ENCODE results near the gene MON2. TPM values are rescaled to one million over a fixed set of nuclear protein-coding genes. Genes with fewer than 3 reads are reported as not detected.

The MON2 gene
- total and polyA plus RNA-seq, 7 donors = 4.9 to 18.2 (median 14.5) TPM

GRCh38 chr12:62435303-62436163 is 31.1 kb upstream of the MON2 start:
- intact Hi-C loops (cut with DNase I) = loop anchor here (5.0 to 10.0 kb wide), 3 partner anchors 37 to 369 kb away; no protein-coding TSS in a partner anchor
- peak; percentile 27 to 52 for DNase-seq
- peak in 3 of 4 donors; percentile 53 to 73 (median 62) for ATAC-seq
- H3K36me3 ChIP-seq (ENCODE audit: insufficient read depth in 1 of 2, low read depth in 1 of 2) = no peaks in the 10 kb centered on the region
- peak overlapping the region; percentile 62 for H3K4me3 ChIP-seq
- H3K4me1 ChIP-seq = no peaks in the 10 kb centered on the region
- WGBS, 3 donors = 2% methylated on average over 29 of the region's 29 CpGs
- no peaks in the 10 kb centered on the region for H3K9me3 ChIP-seq
- H3K27ac ChIP-seq = no peak overlapping the region
- TF ChIP-seq CTCF (IDR thresholded peaks at IDR 0.05) = peak; percentile 25
- peaks cover 0 to 30% (median 4%) of the 10 kb centered on the region in 3 donors for H3K27me3 ChIP-seq (ENCODE audit: insufficient read depth in 3 of 3, low read length in 2 of 3)

DNA sequence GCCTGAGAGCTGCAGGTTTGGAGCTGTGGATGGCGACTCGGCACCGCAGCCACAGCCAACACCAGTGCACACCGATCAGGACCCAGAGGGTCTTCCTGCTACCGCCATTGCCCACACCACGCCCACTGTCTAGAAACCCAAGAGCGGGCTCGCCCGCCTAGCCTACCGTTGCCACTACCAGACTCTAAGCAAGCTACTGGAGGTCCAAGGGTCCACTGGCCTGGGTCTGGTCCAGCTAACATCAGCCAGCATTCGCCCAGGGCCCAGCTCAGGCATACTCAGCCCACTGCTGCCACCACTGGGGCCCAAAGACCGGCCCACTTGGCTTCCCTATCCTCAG is 30.5 kb upstream of the MON2 start:
- Histone ChIP-seq H3K4me1 (no peaks in the 10 kb centered on the region), H3K27me3 (ENCODE audit: insufficient read depth in 3 of 3, low read length in 2 of 3) (peaks cover 0 to 25% (median 4%) of the 10 kb centered on the region in 3 donors), H3K9me3 (peaks cover 5% of the 10 kb centered on the region), H3K36me3 (ENCODE audit: insufficient read depth in 1 of 2, low read depth in 1 of 2) (no peaks in the 10 kb centered on the region), H3K4me3 (no peak overlapping the region), H3K27ac (no peak overlapping the region)
- WGBS, 3 donors = 69 to 72% (median 69%) methylated on average over 12 of the region's 12 CpGs
- intact Hi-C loops (cut with DNase I) = loop anchor here (5.0 to 10.0 kb wide), 3 partner anchors 36 to 369 kb away; no protein-coding TSS in a partner anchor
- DNase-seq = peak; percentile 10 to 46
- ATAC-seq = no peak
- TF ChIP-seq CTCF (IDR thresholded peaks at IDR 0.05) = no peak

DNA sequence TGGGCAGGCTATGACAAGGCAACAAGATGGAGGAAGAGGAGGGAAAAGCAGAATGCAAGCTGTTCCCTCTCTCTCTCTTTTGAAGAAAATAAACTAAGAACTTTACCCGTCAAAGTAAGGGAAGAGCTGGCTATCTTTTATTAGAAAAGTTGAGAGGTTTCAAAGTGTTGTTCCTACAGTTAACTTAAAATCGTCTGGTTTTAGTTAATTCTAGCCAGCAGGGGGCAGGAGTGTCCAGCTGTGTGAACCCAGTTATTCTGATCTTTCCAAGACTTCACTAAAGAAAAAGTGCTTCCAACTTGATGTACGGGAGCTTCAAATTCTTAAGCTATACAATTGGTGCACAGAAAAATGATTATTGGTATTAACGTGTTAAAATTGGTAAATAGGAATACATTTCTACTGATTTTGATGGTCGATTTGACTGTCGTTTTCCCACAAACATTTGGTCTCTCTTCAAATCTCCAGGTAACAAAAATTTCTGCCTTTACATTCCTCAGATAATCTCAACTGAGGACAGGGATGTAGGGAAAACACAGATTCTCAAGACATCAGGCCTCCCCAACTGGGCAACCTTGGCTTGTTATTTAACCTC is 28.4 kb upstream of the MON2 start:
- Histone ChIP-seq H3K27ac (no peak overlapping the region), H3K4me3 (no peak overlapping the region), H3K27me3 (ENCODE audit: insufficient read depth in 3 of 3, low read length in 2 of 3) (peaks cover 0 to 17% (median 0%) of the 10 kb centered on the region in 3 donors), H3K9me3 (peaks cover 13% of the 10 kb centered on the region), H3K4me1 (no peaks in the 10 kb centered on the region), H3K36me3 (ENCODE audit: insufficient read depth in 1 of 2, low read depth in 1 of 2) (no peaks in the 10 kb centered on the region)
- ATAC-seq = peak in 3 of 4 donors; percentile 47 to 77 (median 49)
- peak; percentile 71 for TF ChIP-seq CTCF (IDR thresholded peaks at IDR 0.05)
- WGBS, 3 donors = 13 to 14% (median 13%) methylated on average over 6 of the region's 6 CpGs
- intact Hi-C loops (cut with DNase I) = loop anchor here (5.0 to 10.0 kb wide), 3 partner anchors 34 to 367 kb away; no protein-coding TSS in a partner anchor
- DNase-seq = no peak

GRCh38 chr12:62446754-62447452 is 19.7 kb upstream of the MON2 start:
- no peaks in the 10 kb centered on the region for H3K36me3 ChIP-seq (ENCODE audit: insufficient read depth in 1 of 2, low read depth in 1 of 2)
- H3K27ac ChIP-seq = no peak overlapping the region
- H3K4me1 ChIP-seq = no peaks in the 10 kb centered on the region
- intact Hi-C loops (cut with DNase I) = no loop called here
- H3K4me3 ChIP-seq = no peak overlapping the region
- DNase-seq (no peak), ATAC-seq (no peak)
- WGBS, 3 donors = 43 to 51% (median 50%) methylated on average over 2 of the region's 2 CpGs
- H3K9me3 ChIP-seq = peaks cover 7% of the 10 kb centered on the region
- TF ChIP-seq CTCF (IDR thresholded peaks at IDR 0.05) = no peak
- H3K27me3 ChIP-seq (ENCODE audit: insufficient read depth in 3 of 3, low read length in 2 of 3) = peaks cover 0 to 4% (median 0%) of the 10 kb centered on the region in 3 donors

All from psoas muscle (tissue), 8 donors.